Measurements from ENCODE around the gene DPEP1. TPM values are rescaled to one million over a fixed set of nuclear protein-coding genes. Genes with fewer than 3 reads are reported as not detected.
"Not testable (repeated sequence)": the region's sequence is repeated elsewhere in the genome, so short reads cannot be mapped to it uniquely, and the experiment has no call there.

DPEP1 gene
- polyA plus RNA-seq, 3 donors = not detected

- Histone ChIP-seq H3K79me2 (ENCODE audit: insufficient read depth, low read length) (no peaks in the 10 kb centered on the region), H3K4me2 (replicated peaks; ENCODE audit: extremely low read depth, low read length, poor library complexity, severe bottlenecking) (no peak overlapping the region), H3K4me1 (ENCODE audit: control insufficient read depth in 1 of 2, insufficient read depth in 2 of 2, low read length in 2 of 2) (peaks cover 15 to 21% of the 10 kb centered on the region in 2 donors), H4K20me1 (ENCODE audit: insufficient read depth, low read length) (peaks cover 8% of the 10 kb centered on the region), H3K4me3 (replicated peaks in 1 of 3; ENCODE audit: low read depth in 2 of 3, low read length in 3 of 3) (no peak overlapping the region), H3K9me3 (replicated peaks in 1 of 2; ENCODE audit: control insufficient read depth in 1 of 2, insufficient read depth in 1 of 2, low read length in 2 of 2) (no peaks in the 10 kb centered on the region), H3K9ac (ENCODE audit: insufficient read depth, low read length, poor library complexity, severe bottlenecking) (no peak overlapping the region), H2AFZ (ENCODE audit: insufficient read depth, low read depth, low read length, poor library complexity, severe bottlenecking) (no peak overlapping the region), H3K36me3 (replicated peaks in 1 of 2; ENCODE audit: control insufficient read depth in 1 of 2, insufficient read depth in 2 of 2, low read length in 2 of 2) (no peaks in the 10 kb centered on the region), H3K27ac (ENCODE audit: low read depth in 1 of 2, low read length in 2 of 2) (no peak overlapping the region), H3K27me3 (ENCODE audit: control insufficient read depth in 2 of 2, insufficient read depth in 2 of 2, low read length in 2 of 2) (peaks cover 9 to 22% of the 10 kb centered on the region in 2 donors)
- H3K36me3 Mint-ChIP-seq = peaks cover 3 to 5% of the 10 kb centered on the region in 2 donors
- DNase-seq = no peak
- H3K27ac Mint-ChIP-seq = no peak overlapping the region
- TF ChIP-seq CTCF (IDR thresholded peaks at IDR 0.05) = no peak
- no peak overlapping the region for H3K4me3 Mint-ChIP-seq
- WGBS (ENCODE audit: insufficient coverage) = 92% methylated on average over 30 of the region's 30 CpGs
- peaks cover 23% of the 10 kb centered on the region for H3K4me1 Mint-ChIP-seq
- peaks cover 33 to 44% (median 35%) of the 10 kb centered on the region in 3 donors for H3K27me3 Mint-ChIP-seq (ENCODE audit: low read depth in 3 of 3)
- H3K9me3 Mint-ChIP-seq = peaks cover 0 to 2% (median 0%) of the 10 kb centered on the region in 7 donors
- intact Hi-C loops (cut with micrococcal nuclease) = loop anchor here in 1 of 2 donors (10.0 kb wide), 1 partner anchor 74 kb away; no protein-coding TSS in a partner anchor
Measured at GRCh38 chr16:89570342-89570923, 43.0 kb upstream of the DPEP1 start.

DNA sequence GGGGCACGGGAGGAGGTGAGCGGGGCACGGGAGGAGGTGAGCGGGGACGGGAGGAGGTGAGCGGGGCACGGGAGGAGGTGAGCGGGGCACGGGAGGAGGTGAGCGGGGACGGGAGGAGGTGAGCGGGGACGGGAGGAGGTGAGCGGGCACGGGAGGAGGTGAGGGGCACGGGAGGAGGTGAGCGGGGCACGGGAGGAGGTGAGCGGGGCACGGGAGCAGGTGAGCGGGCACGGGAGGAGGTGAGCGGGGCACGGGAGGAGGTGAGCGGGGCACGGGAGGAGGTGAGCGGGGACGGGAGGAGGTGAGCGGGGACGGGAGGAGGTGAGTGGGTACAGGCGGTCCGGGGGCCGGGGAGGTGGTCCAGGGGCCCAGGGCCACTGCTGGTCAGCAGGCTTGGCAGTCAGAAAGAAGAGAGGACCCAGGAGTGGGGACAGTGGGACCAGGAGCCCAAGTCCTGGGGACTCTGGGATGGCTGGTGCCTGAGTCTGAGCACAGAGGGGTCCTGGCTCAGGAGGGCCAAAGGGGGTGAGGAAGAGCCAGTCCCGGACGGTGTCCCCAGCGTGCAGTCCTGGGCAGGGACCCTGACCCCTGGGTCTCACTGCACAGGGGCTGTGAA is 42.4 kb upstream of the DPEP1 start:
- H3K4me2 ChIP-seq (replicated peaks; ENCODE audit: extremely low read depth, low read length, poor library complexity, severe bottlenecking); H3K27ac ChIP-seq (ENCODE audit: low read depth in 1 of 2, low read length in 2 of 2); H3K4me3 ChIP-seq (replicated peaks in 1 of 3; ENCODE audit: low read depth in 2 of 3, low read length in 3 of 3); H3K36me3 Mint-ChIP-seq; H3K79me2 ChIP-seq (ENCODE audit: insufficient read depth, low read length); H3K4me3 Mint-ChIP-seq; H3K9ac ChIP-seq (ENCODE audit: insufficient read depth, low read length, poor library complexity, severe bottlenecking); H3K9me3 Mint-ChIP-seq; H2AFZ ChIP-seq (ENCODE audit: insufficient read depth, low read depth, low read length, poor library complexity, severe bottlenecking); H3K9me3 ChIP-seq (replicated peaks in 1 of 2; ENCODE audit: control insufficient read depth in 1 of 2, insufficient read depth in 1 of 2, low read length in 2 of 2); H3K36me3 ChIP-seq (replicated peaks in 1 of 2; ENCODE audit: control insufficient read depth in 1 of 2, insufficient read depth in 2 of 2, low read length in 2 of 2); DNase-seq; H4K20me1 ChIP-seq (ENCODE audit: insufficient read depth, low read length); H3K27ac Mint-ChIP-seq: not testable (repeated sequence)
- WGBS (ENCODE audit: insufficient coverage) = 94% methylated on average over 24 of the region's 36 CpGs
- H3K27me3 ChIP-seq (ENCODE audit: control insufficient read depth in 2 of 2, insufficient read depth in 2 of 2, low read length in 2 of 2) = peaks cover 12 to 26% of the 10 kb centered on the region in 2 donors
- Mint-ChIP-seq H3K4me1 (peaks cover 16% of the 10 kb centered on the region), H3K27me3 (ENCODE audit: low read depth in 3 of 3) (peaks cover 33 to 43% (median 33%) of the 10 kb centered on the region in 3 donors)
- H3K4me1 ChIP-seq (ENCODE audit: control insufficient read depth in 1 of 2, insufficient read depth in 2 of 2, low read length in 2 of 2) = peaks cover 10 to 20% of the 10 kb centered on the region in 2 donors
- intact Hi-C loops (cut with micrococcal nuclease) = loop anchor here in 1 of 2 donors (10.0 kb wide), 1 partner anchor 74 kb away; no protein-coding TSS in a partner anchor

Measured in CD14-positive monocyte (primary cell).